Inflammatory macrophage treated with lipopolysaccharide for 1 hour (primary cell): Measurements from ENCODE around the gene KIF22.
"Not testable (repeated sequence)": the region's sequence is repeated elsewhere in the genome, so short reads cannot be mapped to it uniquely, and the experiment has no call there.

Source experiments
- DNase-seq, 2 donors: peaks; one replicate each; pipeline ENCODE4 v3.0.0-alpha.2; 2020 to 2022

Gene KIF22

DNA sequence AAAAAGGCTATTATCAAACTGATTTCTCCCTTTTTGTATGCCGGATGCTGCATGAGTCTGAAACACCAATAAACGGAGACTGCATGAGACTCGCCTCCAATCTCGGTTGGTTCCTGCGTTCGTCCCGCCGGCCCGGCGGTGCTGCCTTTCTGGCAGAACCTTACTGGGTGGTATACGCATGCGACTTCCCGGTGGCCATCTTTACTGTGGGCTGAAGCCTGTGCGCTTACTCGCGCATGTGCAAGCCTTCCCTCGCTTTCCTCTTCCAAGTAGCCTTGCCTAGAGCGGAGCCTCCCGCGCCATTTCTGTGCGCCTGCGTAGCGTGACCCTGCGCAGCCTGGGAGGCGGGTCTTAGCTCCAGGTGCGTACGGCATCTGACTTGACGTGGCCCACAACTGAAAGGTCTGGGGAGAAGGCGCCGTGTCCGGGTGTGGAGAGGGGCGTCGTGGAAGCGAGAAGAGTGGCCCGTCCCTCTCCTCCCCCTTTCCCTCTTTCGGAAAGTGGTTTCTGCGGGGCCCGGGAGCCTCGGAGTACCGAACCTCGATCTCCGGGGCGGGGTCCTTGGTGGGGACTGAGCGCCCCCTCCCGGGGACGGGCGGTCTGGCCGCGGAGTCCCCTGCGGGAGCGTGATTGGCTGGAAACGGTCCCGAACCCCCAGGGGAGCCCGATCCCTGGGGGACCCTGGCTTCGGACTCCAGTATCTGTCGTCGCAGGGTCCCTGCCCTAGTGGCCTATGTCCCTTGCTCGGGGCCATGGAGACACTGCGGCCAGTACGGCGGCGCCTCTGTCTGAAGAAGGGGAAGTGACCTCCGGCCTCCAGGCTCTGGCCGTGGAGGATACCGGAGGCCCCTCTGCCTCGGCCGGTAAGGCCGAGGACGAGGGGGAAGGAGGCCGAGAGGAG lies 25.5 kb downstream of the KIF22 start, which contains the start of gene PAGR1:
TSS of gene PAGR1 (plus strand) at position 360 of the 901 bp plus-strand sequence. CDS start at position 734, 374 bp downstream.
- DNase-seq, result peak; percentile 98 to 99

DNA sequence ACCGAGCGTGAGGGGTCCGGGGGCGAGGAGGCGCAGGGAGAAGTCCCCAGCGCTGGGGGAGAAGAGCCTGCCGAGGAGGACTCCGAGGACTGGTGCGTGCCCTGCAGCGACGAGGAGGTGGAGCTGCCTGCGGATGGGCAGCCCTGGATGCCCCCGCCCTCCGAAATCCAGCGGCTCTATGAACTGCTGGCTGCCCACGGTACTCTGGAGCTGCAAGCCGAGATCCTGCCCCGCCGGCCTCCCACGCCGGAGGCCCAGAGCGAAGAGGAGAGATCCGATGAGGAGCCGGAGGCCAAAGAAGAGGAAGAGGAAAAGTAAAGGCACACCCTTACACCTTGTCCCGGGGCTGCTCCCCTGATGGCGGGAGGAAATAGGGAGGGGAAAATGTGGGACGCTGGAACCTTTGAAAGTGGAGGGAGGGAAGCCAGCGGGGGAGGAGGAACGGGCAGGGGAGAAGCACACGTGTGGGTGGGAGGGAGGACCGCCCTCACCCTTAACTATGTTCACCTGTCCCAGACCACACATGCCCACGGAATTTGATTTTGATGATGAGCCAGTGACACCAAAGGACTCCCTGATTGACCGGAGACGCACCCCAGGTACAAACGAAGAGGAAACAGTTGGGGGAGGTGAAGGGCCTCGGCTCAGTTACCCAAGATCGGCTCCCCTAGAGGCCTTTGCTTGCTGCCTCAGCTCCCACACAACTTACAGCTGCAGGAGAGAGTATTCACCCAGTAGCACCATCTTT lies 26.3 kb downstream of the KIF22 start:
- DNase-seq, result peak; percentile 60 to 79

- no peak for DNase-seq
Observed at GRCh38 chr16:29818082-29818481, 27.5 kb downstream of the KIF22 start.

DNA sequence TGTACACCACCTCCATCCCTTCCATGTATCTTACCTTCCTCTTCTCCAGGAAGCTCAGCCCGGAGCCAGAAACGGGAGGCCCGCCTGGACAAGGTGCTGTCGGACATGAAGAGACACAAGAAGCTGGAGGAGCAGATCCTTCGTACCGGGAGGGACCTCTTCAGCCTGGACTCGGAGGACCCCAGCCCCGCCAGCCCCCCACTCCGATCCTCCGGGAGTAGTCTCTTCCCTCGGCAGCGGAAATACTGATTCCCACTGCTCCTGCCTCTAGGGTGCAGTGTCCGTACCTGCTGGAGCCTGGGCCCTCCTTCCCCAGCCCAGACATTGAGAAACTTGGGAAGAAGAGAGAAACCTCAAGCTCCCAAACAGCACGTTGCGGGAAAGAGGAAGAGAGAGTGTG lies 29.0 kb downstream of the KIF22 start:
- no peak for DNase-seq

DNA sequence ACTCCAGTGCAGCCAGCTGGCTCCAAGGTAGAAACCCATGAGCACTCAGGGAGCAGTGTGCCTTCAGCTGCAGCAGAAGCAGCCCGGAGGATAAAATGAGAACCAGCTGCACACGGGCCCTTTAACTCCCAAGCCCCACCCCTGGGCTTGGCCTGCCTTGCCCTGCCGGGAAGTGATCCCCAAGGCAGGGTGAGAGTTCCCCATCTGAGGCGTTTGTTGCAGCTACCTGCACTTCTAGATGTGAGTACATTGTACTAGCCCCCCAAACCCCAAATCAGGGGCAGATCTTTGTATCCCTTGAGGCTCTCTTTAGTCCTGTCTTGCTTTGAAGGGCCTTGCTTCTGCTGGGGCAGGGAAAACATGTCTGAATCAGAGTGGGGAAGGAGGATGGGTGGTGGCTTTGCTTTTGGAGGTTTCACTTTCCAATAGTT lies 29.7 kb downstream of the KIF22 start, which contains the start of gene MVP:
TSS of gene MVP (plus strand) at position 192 of the 431 bp plus-strand sequence. CDS start 10,088 bp downstream, outside the sequence.
- peak; percentile 55 to 79 for DNase-seq

DNA sequence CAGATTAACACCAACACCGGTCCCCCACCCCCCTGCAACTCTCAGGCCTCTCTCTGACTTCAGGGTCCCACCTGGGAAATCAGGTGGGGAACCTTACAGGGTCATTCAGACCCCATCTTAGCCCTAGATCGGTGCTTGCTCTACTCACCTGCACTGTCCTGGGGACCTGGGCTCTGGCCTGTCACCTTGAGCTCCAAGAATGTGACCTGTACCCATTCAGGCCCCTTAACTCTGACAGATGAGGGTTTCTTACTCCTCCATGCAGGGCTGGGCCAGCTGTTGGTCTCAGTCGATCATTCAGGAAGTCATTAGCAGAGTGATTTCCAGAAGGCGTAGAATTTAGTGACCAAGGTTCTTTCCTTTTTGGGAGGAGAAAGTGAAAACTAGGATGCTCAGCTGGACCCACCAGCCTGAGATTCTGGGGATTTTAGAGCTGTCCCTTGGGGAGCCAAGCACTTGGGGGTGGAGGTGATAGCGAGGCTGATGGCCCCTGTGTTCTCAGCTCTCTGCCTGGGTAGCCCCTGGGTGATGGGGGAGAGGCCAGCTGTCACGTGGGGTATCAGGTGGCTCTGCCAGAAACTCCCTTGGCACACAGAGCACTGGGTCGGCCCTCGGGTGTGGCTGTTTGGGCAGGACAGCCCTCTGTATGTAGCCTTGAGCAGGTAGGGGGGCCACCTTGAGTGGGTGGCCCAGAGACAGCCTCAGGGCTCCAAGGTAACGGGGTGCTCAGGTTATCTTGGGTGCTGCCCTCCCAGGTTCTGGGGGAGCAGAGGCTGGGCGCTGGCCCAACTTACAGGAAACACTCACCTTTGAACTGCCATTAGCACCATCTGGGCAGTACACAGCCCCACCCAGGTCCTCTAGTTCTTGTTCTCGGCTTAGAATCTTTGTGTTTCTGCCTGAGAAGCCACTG lies 30.4 kb downstream of the KIF22 start:
- peak; percentile 41 to 69 for DNase-seq

GRCh38 chr16:29821643-29822115 lies 31.1 kb downstream of the KIF22 start:
- no peak for DNase-seq

DNA sequence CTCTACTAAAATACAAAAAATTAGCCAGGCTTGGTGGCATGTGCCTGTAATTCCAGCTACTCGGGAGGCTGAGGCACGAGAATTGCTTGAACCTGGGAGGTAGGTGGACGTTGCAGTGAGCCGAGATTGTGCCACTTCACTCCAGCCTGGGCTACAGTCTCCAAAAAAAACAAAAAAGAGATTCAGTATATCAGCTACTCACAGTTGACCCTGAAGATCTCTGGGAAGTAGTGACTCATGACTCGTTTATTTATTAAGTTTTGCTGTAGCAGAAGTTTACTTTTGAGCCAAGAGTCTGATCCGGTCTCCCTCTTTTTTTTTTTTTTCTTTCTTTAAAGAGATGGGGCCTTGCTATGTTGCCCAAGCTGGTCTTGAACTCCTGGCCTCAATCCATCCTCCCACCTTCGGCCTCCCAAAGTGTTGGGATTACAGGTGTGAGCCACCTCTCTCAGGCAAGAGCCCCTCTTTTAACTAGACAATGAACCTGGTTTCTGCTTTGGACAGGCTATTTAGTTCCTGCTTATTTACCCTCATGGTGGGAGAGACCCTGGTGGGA lies 34.1 kb downstream of the KIF22 start:
- DNase-seq, result no peak

- DNase-seq, result no peak
Observed at GRCh38 chr16:29825145-29826044, 34.8 kb downstream of the KIF22 start.

DNA sequence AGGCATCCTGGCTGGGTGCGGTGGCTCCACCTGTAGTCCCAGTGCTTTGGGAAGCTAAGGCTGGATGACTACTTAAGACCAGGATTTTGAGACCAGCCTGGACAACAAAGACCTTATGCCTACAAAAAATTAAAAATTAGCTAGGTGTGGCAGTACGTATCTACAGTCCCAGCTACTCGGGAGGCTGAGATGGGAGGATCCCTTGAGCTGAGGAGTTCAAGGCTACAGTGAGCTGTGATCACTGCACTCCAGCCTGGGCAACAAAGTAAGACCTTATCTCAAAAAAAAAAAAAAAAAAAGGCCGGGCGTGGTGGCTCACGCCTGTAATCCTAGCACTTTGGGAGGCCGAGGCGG lies 35.8 kb downstream of the KIF22 start:
- no peak for DNase-seq

- DNase-seq, result no peak
Observed at GRCh38 chr16:29830774-29831173, 40.2 kb downstream of the KIF22 start.

GRCh38 chr16:29831490-29831889 lies 40.9 kb downstream of the KIF22 start:
- no peak for DNase-seq

DNA sequence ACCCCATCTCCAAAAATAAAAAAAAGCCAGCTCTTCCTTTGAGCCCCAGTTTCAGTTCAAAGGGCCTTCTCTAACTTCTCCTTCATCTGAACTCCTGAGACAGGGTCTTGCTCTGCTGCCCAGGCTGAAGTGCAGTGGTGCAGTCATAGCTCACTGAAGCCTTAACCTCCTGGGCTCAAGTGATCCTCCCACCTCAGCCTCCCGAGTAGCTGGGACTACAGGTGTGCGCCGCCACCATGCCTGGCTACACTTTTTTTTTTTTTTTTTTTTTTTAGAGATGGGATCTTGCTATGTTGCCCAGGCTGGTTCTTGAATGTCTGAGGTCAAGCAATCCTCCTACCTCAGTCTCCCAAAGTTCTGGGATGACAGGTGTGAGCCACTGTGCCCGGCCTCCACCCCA lies 42.7 kb downstream of the KIF22 start:
- DNase-seq, result not testable (repeated sequence)

- no peak for DNase-seq
Observed at GRCh38 chr16:29834079-29834478, 43.5 kb downstream of the KIF22 start.

DNA sequence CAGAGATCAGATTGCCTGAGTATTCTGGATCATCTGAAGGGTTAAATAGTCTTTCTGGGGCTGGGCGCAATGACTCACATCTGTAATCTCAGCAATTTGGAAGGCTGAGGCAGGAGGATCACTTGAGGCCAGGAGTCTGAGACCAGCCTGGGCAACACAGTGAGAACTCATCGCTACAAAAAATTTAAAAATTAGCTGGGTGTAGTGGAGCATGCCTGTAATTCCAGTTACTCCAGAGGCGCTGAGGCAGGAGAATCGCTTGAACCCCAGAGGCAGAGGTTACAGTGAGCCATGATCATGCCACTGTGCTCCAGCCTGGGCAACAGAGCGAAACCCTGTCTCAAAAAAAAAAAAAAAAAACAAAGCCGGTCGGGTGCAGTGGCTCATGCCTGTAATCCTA lies 45.4 kb downstream of the KIF22 start:
- no peak for DNase-seq

DNA sequence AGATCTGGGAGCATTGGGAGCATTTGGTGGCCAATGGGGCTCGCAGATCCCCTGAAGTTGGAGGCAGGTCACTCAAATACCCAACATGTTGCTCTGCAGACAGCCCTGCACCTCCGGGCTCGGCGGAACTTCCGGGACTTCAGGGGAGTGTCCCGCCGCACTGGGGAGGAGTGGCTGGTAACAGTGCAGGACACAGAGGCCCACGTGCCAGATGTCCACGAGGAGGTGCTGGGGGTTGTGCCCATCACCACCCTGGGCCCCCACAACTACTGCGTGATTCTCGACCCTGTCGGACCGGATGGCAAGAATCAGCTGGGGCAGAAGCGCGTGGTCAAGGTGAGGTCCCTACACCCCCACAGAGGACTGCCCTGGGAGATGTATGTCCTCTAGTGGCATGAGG lies 46.1 kb downstream of the KIF22 start:
- no peak for DNase-seq

- DNase-seq, result no peak
Observed at GRCh38 chr16:29837841-29838240, 47.3 kb downstream of the KIF22 start.

DNA sequence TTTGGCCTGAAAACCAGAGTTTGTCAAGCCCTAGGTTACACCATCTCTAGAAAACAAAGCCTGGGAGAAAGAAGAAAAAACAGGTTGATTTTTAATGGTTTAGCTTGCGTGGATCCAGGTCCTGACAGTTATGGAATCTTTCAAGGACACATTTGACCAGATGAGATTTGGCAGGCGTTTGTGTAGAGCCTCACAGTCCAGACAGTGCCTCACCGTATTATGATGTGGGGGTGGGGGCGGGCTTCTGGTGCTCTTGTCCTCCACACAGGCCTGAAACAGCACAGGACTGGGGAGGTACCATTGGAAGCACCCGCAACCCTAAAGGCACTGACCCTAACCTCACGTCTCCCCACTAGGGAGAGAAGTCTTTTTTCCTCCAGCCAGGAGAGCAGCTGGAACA lies 49.3 kb downstream of the KIF22 start:
- DNase-seq, result no peak

DNA sequence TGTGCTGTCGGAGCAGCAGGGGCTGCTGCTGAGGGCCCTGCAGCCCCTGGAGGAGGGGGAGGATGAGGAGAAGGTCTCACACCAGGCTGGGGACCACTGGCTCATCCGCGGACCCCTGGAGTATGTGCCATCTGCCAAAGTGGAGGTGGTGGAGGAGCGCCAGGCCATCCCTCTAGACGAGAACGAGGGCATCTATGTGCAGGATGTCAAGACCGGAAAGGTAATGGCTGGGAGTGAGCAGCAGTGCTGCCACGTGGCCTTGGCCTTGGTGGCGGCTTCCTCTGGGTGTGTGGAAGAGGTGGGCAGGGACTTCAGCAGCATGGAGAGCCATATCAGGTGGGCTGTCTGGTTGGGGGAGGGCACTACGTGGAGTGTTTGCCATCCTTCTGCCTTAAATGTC lies 49.7 kb downstream of the KIF22 start:
- DNase-seq, result no peak

DNA sequence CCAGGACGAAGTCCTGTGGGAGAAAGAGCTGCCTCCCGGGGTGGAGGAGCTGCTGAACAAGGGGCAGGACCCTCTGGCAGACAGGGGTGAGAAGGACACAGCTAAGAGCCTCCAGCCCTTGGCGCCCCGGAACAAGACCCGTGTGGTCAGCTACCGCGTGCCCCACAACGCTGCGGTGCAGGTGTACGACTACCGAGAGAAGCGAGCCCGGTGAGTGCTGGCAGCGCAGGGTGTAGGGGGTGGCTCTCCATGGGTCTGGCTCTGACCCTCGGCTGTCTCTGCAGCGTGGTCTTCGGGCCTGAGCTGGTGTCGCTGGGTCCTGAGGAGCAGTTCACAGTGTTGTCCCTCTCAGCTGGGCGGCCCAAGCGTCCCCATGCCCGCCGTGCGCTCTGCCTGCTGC lies 51.1 kb downstream of the KIF22 start:
- no peak for DNase-seq

DNA sequence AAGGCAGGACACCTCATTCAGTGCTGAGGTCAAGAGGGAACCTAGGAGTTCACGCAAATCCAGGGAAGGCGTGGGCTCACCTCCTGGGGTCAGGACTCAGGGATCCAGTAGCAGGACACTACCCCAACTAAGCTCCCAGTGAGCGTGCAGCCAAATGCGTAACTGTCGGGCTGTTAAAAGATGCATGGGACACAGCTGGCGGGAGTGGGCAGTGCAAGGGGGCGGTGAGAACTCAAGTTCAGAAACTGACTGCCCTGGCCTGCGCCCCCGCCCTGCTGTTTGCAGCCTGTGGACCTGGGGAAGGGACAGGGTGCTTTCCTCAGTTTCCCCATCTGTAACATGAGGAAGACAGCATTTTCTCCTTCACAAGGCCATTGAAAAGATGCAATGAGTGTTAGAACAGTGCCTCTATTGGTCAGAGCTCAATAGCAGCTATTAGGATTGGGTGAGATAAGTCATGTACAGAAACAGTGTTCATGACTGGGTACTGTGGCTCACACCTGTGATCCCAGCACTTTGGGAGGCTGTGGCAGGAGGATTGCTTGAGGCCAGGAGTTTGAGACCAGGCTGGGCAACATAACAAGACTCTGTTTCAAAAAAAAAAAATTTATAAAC lies 52.3 kb downstream of the KIF22 start:
- DNase-seq, result no peak
